ENCODE results near the gene NKG7.
A peak's percentile ranks its signal among the peaks of the same experiment; 100 is the strongest.

Gene NKG7

DNA sequence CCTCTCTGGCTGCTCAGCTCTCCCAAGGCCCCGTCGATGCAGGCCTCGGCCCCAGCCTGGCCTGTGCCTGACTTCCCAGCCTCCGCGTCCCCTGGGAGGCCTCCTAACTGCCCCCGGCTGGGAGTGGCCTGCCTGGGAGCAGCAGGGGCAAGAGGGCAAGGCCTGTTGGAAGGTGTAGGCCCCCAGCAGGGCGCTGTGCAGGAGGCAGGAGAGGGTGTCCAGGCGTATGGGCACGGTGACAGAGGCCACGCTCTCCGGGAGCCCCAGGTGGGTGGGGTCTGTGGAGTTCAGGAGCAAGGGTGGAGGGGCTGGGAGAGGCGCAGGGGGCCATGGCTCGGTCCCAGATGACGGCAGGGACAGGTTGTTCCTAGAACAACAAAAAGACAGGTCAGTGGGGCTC is 16.7 kb upstream of the NKG7 start:
- DNase-seq: no peak

DNA sequence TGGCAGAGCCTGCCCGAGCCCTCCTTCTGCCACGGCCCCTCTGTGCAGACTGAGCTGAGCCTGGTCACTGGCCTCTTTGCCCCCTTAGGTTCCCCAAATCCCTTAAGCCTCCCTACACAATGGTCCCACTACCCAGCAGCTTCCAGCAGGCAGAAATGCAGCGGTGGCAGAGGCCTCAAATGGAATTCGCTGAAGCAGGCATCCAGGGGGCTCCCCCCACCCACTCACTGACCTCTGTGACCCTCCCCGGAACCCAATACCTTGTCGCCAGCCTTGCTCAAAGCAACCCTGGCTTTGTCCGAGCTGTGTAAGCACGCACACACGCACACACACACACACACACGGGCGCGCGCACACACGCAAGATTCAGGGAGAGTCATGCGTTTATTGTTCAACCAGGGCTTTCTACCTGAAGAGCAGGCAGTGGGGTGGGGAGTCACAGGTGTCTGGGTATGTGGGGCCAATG is 15.5 kb upstream of the NKG7 start, which contains the start of gene LIM2:
Gene LIM2, minus strand, starts transcription at position 51 of the 466 bp plus-strand sequence. CDS start 531 bp downstream, outside the sequence.
- DNase-seq: no peak

DNA sequence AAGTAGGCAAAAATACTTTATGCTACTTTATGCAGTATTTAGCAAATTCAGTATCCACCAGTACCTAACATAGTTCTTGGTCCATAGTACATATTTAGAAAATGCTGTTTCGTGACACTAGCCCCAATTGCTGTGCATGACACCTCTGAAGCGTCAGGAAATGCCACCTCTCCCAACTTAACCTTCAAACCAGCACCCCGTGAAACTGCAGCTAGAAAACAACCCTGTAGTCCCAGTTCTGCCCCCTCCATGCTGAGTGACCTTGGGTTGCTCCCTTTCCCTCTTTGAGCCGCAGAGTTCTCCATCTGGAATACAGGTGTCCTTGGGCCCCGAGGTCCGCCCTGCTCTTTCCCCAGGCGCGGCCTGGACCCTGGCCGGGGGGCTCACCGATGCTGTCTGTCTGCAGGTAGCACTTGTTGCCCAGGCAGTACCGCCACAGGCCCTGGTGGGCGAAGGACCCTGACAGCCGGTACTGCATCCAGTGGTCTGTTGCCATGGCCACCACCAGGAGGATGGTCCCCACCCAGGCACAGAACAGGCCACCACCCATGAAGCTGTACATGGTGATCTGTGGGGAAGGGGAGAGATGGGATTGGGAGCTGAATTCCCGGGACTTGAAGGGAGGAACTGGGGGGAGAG is 14.5 kb upstream of the NKG7 start:
- no peak for DNase-seq

DNA sequence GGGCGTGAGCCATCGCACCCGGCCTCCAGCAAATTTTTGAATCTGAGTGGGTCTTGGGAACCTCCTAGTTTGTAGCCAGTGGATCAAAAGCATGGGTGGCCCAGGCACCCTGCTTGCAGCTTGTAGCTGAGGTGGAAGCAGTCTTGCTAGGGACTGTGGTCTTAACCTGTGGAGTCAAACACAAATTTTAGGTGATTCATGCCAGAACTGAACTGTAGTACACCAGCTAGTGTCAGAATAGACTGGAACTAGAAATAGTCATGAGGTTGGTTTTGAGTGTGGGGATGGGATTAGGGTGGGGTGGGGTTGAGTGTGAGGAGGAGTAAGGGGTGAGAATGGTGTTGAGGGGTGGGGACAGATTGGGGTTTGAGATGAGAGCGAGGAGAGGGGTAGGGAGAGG is 9.6 kb upstream of the NKG7 start:
- no peak for DNase-seq

DNA sequence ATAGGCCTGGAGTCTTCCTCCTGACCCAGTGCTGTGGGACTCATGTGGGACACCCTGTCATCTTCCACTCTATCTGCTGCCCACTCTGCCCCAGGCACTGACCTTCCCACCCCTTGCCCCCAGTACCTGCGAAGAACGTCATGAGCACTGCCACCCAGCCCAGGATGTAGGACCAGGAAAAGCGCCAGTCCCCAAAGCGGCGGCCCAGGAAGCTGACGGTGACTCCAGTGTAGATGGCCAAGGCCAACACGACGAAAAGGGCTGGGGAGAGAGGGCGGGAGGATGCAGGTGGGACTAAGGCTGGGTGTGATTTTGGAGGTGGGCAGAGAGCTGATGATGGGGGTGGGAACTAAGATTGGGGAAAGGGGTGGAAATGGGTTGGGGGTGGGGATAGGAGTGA is 7.9 kb upstream of the NKG7 start:
- DNase-seq: no peak

DNA sequence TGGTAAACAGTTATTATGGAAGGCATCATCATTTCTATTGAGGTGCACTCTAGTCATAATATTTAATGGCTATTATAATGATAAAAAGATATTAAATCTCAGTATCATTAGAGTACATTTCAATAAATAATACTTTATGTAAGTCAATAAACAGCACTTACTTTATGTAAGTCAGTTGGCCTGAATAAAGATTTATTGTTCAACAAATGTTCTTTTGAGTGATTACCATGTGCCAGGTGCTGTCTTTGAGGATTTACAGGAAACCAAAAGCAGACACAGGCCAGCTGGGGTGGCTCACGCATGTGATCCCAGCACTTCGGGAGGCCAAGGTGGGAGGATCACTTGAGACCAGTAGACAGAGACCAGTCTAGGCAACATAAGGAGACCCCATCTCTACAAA is 5.0 kb upstream of the NKG7 start:
- DNase-seq: no peak

DNA sequence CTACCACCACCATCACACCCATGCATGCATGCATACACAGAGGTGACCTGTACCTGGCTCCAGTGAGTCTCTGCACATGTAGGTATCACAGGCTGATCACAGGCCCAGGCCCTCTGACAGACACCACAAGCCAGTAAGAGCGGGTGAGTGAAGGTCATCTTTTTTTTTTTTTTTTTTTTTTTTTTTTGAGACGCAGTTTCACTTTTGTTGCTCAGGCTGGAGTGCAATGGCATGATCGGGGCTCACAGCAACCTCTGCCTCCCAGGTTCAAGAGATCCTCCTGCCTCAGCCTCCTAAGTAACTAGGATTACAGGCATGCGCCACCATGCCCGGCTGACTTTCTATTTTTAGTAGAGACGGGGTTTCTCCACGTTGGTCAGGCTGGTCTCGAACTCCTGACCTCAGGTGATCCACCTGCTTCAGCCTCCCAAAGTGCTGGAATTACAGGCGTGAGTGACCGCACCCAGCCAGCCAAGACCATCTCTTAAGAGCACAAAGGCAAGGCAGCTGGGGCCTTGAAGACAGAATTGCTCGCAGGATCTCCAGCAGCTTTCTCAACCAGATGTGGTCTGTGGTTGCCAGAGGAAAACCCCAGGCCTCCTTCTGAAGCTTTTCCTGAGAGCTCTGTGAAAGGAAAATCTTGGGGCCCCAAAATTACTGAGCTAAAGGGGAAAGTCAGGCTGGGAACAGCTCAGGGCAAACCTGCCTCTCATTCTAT is 3.2 kb upstream of the NKG7 start:
- no peak for DNase-seq

DNA sequence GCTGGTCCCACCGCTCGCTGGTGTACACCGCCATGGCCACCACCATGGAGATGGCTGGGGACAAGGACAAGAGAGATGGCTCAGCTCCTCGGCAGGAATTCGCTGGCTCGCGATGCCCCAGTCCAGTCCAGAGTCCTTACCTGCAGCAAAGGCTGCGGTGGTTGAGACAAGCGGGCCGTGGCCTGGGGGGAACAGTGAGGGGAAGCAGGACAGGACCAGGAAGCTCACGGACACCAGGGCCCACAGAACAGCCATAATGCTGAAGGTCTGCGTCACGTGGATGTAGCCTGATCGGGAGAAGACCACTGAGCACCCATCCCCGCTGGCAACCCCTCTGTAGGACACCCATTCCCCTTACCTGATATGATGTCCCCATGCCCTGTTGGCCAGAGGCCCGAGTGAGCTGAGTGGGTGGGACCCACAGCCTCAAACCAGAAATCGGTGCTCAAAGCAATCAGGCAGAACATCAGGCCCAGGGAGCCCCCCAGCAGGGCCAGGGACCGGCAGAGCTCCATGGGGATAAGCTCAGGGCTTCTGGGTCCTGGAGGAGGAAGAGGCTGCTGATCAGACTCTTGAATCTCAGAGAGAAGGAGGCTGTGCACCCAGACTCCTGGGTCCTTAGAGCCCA is 319 bp downstream of the NKG7 start:
- DNase-seq: no peak

DNA sequence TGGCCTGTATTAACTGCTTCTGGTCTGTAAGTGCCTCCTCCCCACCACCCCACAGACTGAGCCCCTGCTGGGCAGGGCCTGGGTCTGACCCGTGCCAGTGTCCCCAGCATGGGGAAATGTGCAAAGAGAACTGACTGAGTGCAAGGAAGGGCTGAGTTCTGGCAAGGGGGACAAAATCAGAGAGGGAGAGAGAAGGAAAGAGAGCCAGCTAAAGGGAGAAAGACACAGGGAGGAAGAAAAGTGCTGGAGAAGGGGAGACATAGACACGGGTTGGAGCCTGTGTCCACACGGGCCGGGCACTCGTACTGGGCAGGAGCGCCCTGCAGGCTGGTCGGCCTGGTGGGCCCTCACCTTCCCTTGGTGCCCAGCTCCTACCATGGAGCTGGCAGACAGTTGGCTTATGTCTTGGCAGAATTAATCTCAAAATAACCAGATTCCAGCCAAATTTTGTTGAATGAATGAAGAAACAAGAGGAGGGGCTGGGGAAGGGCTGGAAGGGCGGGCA is 1.2 kb downstream of the NKG7 start:
- DNase-seq: no peak

DNA sequence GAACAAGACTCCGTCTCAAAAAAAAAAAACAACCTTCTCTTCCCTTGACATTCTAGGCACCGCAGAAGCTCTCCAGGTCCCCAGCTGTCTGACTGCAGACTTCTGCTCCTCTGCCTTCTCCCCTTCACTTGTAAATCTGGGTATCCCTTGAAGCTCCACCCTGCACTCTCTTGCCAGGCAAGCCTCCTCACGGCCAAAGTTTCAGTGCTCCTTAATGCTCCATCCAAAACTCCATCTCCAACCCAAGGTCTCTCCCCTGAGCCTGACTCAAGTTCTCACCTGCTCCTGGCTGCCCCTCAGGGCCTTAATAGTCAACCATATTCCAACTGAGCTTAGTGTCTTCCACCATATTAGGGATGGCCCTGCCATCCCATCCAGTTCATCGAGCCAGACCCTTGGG is 2.2 kb downstream of the NKG7 start:
- no peak for DNase-seq

DNA sequence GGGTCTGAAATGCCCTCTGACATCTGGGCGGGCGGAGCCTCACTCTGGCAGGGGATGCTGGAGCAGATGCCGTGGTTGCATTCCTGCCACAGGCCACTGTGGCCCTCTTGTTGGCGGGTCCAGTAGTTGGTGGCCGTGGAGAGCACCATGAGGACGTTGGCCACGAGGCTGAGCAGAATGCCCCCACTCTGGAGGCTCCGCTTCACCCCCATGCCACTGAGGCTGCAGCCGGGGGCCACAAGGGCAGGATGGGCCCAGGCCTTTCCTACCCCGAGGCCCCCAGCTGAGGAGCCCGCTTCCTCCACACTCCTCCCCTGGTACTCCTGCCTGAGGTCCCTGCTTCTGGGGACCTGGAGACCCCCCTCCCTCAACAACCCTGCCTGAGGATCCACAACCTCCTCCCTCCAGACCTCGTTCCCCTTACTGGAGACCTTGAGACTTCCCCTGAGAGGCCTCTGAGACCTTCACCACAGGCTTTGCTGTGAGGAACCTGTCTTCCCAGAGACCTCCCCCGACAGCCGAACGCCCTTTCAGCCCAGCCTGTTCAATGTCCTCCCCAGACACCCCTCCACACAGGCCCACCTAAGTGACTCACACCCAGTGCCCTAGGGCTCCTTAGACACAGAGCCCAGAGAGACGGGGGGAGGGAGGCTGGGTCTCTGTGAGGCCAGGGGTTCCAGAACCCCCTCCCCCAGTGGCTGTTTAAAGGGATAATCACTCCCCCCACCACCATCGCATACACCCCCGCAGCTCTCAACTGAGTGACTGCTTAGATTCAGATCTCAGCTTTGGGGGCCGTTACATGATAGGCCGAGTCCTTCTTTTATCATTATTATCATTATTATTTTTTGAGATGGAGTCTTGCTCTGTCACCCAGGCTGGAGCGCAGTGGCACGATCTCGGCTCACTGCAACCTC is 3.8 kb downstream of the NKG7 start, which contains the start of gene CLDND2:
Gene CLDND2, minus strand, starts transcription at position 638 of the 917 bp plus-strand sequence. Its CDS starts 426 bp downstream, at position 212.
- DNase-seq: no peak

DNA sequence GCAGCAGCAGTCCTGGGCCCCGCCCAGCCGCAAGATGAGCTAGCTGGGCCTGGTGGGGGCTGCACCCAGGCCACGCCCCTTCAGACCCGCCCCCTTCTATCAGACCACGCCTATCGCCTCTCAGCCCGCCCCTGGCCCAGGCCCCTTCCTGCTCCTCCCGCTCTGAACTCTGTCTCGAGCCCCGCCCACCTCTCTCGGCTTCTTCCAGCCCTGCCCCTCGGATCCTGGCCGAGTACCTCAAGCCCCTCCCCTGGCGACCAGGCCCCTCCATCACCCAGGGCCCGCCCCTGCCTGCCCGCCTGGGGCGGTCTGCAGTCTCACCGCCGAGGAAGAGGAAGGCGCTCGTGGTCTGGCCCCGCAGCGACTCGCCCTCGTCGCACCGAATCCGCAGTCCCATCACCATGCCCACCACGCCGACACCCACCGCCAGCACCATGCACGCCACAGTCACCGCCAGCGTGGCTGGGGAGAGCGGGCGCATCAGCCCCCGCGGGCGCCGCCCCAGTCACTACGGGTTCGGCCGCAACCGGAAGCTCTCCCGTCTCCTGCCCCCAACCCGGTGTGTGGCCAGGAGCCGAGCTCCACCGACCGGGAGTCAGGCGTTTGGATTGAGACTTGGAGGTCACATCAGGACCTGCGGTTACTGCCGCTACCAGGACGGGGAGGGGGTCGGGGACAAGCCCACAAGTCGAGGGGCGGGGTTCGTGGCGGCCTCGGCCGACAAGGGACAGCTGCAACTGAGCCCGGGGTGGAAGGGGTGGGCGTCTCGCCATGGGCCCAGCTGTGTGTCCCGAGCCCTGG is 4.7 kb downstream of the NKG7 start:
- peak; percentile 99 for DNase-seq

DNA sequence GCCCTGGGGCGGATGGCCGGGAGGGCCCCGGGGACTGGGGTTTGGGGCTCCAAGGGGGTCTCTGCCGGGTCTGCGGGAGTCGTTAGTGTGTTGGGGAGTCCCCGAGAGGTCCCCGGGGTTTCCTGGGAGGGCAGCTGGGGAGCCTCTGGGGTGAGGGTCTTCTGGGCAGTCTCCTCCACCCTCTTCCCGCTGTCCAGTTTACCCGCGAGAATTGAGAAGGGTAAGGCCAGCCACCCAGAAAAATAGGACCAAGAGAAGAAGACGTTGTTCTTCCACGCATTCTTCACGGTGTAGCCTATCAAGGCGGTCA is 5.2 kb downstream of the NKG7 start:
- DNase-seq: no peak

DNA sequence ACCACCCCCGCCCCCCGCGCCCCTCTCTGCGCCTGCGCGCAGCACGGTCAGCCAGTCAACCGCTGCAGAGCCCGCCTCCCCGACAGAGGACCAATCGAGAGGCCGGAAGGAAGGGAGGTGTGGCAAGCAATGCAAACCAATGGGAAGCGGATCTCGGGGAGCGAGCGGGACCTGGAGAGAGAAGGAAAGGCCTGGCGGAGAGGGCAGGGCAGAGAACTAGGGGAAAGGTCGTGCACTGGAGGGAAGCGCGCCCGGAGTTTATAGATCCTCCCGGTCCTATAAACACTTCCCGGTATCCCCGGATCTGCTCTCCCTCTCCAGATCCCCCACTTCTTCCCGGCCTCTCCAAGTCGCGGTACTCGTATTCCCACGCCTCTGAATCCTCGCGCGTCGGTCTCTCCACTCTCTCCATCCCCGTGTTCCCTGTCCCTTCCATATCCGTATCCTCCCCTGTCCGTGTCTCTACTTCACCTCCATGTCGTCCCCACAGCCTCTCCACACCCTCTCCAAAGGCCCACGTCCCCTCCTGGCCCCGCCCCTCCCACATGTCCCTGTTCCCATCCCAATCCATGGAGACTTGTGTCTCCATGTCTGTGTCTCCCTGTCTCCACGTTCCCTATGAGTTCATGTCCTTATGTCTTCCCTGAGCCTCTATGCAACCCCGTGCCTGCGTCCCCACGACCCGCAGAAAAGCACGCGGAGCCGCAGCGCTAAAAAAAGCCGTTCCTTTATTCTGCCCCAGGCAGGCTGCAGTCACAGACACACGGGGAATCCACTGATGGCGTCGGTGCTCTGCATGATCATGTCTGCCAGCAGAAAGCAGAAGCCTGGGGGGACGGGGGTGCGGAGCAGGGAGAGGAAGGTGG is 5.8 kb downstream of the NKG7 start:
- peak; percentile 98 for DNase-seq

DNA sequence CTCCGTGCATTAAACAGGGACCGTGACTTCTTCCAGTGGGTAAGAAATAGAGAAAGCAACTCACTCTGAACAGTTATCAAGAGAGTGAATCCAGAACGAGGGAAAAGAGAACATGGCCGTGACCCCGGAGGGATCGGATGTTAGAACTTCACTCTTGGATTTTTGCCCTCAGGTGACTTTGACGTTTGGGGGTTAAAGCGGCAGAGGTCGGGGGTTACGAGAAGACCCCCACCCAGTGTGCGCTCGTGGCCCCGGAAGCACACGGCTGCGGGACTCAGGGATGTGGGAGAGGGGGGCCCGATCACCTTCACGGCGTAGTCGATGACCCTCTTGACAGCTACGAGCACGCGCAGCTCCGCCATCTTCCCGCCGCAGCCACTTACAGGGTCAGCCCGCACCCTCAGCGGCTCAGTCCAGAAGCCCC is 6.5 kb downstream of the NKG7 start, which contains the start of gene ETFB:
Gene ETFB, minus strand, starts transcription at position 424 of the 424 bp plus-strand sequence. Its CDS starts 62 bp downstream, at position 362.
- no peak for DNase-seq

DNA sequence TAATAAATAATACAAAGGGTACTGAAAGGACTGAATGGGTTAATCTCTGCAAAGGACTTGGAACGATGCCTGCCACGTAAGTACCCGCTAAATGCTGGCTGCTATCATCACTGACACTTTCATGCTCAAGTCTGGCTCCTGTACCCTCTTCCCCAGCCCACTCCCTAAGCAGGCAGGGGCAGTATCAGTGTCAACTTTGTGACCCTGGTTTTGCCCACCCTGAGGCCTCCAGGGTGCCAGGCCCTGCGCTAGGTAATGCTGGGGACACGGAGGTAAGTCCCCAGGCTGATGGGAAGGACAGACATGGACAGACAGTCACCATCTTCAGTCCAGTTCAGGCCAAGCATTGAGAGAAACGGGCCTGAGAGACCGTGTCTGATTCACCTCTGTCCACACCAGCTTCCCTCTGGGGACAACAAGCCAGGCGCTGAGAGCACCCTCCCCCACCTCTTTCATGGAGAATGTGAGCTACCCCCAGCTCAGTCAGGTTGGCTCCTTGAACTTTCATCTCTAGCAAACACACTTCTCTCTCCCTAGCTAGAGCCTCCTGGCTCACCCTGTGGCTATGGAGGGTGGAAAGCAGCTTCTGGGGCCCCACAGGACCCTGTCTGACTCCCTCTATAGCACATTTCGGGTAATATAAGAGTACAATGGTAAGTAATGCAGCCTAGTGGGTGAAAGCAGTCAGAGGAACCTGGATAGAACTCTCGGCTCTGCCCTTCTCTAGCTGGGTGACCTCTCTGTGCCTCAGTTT is 7.1 kb downstream of the NKG7 start:
- peak; percentile 29 for DNase-seq

DNA sequence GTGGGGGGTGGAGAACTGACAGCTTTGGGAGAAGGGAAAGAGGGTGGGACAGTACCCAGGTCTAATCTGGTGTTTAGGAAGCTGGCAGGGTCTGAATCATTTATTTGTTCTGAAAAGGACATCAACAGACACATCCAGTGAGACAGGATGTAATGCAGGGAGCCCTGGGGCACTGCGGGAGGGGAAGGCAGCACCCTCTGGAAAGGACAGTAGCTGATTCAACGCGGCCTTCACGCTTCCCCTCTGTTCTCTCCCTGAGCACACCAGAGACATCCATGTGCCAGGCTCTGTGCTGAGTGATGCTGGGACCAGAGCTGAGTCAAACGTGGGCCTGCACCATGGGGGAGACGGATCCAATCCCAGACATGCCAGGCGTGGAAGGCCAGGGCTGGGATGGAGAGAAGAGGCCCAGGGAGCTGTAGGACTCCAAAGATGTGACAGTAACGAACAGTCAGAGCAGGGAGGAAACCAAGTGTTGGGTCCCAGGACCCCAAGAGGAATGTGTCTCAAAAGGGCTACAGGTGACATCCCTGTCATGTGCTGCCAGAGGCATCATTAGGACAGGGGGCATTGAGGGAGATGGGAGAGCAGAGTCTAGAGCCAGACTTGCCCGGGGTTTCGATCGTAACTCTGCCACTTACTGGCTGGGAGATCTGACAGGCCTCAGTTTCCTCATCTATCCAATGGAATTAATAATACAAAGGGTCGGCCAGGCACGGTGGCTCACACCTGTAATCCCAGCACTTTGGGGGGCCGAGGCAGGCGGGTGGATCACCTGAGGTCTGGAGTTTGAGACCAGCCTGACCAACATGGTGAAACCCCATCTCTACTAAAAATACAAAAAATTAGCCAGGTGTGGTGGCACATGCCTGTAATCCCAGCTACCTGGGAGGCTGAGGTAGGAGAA is 8.0 kb downstream of the NKG7 start:
- DNase-seq: no peak

DNA sequence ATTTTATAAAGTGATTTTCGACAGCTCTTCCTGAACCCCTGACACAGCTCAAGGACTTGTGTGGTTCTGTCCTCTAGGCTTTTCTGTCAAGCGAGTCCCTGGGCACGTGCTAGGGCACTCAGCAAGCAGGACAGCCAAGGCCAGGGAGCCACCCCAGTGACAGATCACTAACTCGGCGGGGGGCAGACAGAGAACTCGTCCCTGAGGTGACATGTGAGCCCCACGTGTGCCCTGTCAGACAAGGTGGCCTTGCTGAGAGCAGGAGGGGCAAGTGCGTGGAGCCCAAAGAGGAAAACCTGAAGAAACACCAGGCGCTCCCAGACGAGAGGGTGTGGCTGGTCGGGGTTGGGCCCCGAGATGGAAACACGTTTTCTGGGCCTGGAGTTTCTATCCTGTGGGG is 11.2 kb downstream of the NKG7 start:
- no peak for DNase-seq

DNA sequence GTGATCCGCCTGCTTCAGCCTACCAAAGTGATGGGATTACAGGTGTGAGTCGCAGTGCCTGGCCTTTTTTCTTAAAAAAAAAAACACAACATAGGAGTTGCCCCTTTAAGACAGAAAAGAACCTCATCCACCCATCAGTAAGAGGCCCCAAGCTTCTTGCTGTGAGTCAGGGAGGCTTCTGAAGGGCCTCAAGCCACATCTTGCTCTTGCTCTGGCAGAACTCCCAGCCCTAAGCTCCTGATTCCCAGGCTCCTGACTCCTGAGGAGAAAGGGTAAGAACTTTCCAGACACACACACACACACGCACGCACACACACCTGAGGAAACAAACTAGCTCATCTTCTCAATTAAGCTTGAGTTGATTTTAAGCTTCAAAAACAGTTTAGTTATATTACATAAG is 13.2 kb downstream of the NKG7 start:
- DNase-seq: peak; percentile 67

Data from fibroblast of skin of scalp (primary cell).